Fibroblast of the aortic adventitia (primary cell): ENCODE measurements around the gene TMEM131L. TPM values are rescaled to one million over a fixed set of nuclear protein-coding genes. Genes with fewer than 3 reads are reported as not detected.

ENCODE experiments used
- DNase-seq: peaks from one replicate; pipeline ENCODE4 v3.0.0-alpha.2; 2010; ENCODE audit warnings: low read depth
- H3K4me3 ChIP-seq: 2 replicates; pipeline ENCODE4 v1.5.1; 2011; ENCODE audit warnings: low read depth, mild to moderate bottlenecking, control low read depth, low read length, moderate library complexity
- total RNA-seq: library from RNA; depleted of rRNA; stranded (reverse); fragments of >200 nt; gene quantifications from 2 replicates; pipeline ENCODE4 v1.2.3, GENCODE V29; 2012; ENCODE audit warnings: low replicate concordance
- TF ChIP-seq, protein P1 (sequence below): IDR thresholded peaks from 2 replicates; pipeline ENCODE4 v1.5.1; 2011; ENCODE audit warnings: mild to moderate bottlenecking, low read length, control low read depth, inconsistent platforms; ENCODE audit not compliant: insufficient read depth

Gene TMEM131L
- total RNA-seq, 1 donor, result 10.8 TPM

DNA sequence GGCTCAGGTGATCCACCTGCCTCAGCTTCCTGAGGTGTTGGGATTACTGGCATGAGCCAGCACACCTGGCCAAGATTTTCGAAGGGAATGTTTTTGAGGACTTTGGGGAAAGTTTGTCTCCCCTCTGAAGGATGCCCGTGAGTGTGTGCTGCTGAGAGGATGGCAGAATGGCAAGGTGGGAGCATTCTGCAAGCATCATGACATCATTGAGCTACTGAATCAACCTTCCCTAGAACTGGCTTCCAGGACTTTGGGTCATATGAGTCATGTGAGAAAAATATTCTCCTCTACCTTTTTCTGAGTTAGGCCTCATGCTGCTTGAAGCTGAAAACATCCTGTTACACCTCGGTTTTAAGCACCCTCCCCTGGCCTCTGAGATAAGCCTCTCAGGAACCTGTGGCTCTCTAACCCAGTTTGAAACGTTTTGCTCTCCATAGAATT, 31.0 kb downstream of the TMEM131L start:
- TF ChIP-seq, protein P1, sequence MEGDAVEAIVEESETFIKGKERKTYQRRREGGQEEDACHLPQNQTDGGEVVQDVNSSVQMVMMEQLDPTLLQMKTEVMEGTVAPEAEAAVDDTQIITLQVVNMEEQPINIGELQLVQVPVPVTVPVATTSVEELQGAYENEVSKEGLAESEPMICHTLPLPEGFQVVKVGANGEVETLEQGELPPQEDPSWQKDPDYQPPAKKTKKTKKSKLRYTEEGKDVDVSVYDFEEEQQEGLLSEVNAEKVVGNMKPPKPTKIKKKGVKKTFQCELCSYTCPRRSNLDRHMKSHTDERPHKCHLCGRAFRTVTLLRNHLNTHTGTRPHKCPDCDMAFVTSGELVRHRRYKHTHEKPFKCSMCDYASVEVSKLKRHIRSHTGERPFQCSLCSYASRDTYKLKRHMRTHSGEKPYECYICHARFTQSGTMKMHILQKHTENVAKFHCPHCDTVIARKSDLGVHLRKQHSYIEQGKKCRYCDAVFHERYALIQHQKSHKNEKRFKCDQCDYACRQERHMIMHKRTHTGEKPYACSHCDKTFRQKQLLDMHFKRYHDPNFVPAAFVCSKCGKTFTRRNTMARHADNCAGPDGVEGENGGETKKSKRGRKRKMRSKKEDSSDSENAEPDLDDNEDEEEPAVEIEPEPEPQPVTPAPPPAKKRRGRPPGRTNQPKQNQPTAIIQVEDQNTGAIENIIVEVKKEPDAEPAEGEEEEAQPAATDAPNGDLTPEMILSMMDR, result no peak
- H3K4me3 ChIP-seq, result no peak overlapping the region
- peak; percentile 40 for DNase-seq

DNA sequence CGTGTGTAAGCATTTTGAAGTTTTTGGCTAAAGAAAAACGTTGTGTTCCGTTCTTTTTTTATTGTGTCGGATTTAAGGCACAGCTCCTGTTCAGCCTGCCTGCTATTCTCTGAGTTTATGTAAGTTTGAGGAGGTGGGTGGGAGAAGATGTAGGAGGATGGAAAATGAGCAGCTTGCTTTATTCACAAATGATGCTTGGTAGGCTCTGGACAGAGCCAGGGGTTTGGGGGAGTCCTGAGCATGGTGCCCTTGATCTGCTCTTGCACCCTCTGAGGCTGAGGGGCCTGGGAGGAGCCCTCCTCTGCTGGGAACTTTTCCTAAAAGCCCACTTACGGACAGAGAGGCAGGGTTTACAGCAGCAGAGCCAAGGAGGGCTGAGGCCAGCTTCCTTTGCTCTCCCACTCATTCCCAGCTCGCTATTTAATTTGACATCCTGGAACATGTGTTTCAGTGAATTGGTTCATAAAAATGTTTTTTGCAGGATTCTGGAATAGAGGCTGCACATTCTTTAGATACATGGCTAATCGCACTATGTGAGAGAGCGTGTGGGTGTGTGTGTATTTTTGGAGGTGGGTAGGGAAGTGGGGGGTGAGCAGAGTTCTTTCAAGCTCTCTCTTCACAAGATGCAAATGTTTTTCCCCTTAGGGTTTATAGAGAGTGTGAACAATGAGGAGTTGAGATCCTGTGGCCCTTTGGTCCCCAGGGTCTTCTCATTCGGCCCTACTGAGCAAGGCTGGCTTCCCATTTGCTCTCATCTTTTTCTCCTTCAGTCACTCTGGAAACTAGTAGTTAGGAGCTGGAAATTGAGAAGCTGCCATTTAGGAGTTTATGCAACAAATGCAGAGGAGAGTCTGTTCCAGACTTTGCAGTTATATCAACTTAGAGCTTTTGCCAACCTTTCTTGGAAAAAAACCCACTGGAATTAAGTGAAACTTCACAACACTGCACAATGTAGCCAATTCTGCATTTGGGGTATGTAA, 32.1 kb downstream of the TMEM131L start:
- DNase-seq, result peak; percentile 89
- peak overlapping the region; percentile 18 for H3K4me3 ChIP-seq
- TF ChIP-seq, protein P1, result no peak

DNA sequence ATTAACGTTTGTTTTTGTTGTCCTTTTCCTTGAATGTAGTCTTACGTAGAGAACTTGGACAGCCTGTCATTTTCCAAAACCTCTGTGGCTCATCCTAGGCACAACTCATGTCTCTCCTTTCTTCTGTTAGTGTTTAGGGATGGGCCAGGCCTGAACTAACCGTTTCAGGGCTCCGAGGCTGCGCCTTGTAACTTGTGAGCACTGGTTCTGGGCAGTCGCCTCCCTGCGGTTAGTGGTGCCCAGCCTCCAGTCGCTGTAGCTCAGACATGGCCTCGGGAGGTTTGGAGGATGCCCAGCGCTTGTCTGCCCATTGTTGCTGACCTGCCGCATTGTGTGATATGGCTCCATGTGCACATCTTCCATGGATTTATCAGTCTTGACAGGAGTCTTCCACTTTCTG, 32.8 kb downstream of the TMEM131L start:
- TF ChIP-seq, protein P1, result no peak
- H3K4me3 ChIP-seq, result no peak overlapping the region

DNA sequence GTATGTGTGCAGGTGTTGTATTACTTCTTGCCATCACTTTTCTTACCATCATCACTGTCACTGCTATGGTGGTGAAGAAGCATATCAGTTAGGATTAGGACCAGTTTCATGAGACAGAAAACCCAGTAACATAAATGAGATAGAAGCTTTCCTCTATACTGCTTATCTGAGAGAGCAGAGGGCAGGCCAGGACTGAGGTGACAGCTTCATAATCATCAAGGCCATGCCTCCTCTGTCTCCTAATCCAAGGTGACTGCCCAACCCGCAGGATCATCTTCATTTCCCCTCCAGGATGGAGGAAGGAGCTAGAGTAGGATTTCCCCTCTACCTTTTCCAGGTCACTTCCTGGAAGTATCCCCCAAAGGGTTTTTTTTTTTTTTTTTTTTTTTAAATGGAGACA, 35.4 kb downstream of the TMEM131L start:
- TF ChIP-seq, protein P1, result no peak
- no peak overlapping the region for H3K4me3 ChIP-seq
- no peak for DNase-seq

More for the DNA sequence above, 32.8 kb downstream of the TMEM131L start:
- DNase-seq, result no peak

DNA sequence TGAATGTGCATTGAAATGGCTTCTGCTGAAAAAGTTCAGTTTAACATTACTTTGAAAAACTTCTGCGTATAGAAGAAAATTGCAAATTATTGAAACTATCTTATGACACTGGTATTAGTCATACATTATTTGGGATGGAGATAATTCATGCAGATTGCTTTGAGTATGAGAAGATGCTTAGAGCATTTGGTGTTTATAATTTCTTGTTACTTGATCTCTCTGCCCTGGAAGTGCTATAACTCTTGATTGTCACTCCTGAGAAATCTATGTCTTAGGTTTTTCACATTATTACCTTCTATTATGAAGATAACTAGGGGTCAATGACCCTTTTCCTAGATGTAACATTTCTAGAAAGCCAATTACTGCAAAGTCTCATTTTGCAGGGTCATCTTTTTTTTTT, 36.4 kb downstream of the TMEM131L start:
- H3K4me3 ChIP-seq, result no peak overlapping the region
- DNase-seq, result no peak
- TF ChIP-seq, protein P1, result no peak

DNA sequence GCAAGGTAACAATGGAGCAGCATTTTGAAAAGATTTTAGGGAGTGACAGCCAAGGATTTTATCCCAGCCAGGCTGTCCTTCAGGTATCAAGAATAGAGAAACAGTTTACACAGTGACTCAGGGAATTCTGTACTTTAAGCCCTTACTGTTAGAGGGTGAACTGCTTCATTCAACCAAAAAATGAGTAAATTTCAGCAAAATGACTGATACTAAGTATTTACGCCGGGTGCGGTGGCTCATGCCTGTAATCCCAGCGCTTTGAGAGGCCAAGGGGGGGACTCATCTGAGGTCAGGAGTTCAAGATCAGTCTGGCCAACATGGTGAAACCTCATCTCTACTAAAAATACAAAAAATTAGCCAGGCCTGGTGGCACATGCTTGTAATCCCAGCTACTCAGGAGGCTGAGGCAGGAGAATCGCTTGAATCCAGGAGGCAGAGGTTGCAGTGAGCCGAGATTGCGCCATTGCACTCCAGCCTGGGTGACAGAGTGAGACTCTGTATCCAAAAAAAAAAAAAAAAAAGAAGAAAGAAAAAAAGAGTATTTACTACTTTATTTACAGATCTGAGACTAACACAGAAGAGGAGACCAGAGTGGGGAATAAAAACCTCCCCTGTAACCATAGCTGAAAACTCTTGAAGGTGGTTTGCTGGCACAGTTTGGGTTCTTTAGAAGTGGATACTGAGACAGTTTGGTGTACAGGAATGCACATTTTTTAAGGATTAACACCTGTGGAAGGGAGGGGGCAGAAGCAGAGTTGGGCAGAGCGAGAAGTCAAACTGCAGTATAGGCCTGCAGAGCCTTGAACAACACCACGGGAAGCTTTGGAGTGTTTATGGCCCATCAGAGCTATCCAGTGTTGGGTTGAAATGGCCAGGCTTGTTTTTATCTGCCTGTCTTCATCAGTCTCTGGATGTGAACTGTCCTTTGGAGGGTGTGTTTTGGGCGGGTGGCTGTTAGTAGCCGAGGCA, 40.5 kb downstream of the TMEM131L start:
- DNase-seq, result no peak

More for the DNA sequence above, 40.5 kb downstream of the TMEM131L start:
- H3K4me3 ChIP-seq, result no peak overlapping the region
- TF ChIP-seq, protein P1, result no peak
